GM10248 (cell line): ENCODE results near the gene ZNF691.

Experiments used
- CTCF ChIA-PET: fragments of 300-600 bp; sonication (Branson Sonifier 250); formaldehyde crosslinking; extraction: SDS; loops from one replicate; lab custom pipeline; 2021; ENCODE audit warnings: antibody characterized with exemption; lab: Yijun Ruan, JAX
- POLR2A ChIA-PET: fragments of 350-650 bp; sonication (Branson Sonifier 250); formaldehyde crosslinking; extraction: SDS; loops from one replicate; lab custom pipeline; 2020; ENCODE audit warnings: antibody characterized with exemption; lab: Yijun Ruan, JAX
- DNase-seq: peaks from one replicate; pipeline ENCODE4 v3.0.0; 2012; ENCODE audit errors: extremely low spot score
- TF ChIP-seq, protein P1 (sequence below): IDR thresholded peaks from 2 replicates; pipeline ENCODE4 v1.5.1; 2012; ENCODE audit warnings: mild to moderate bottlenecking, low read depth; ENCODE audit errors: extremely low read depth, missing control alignments, control extremely low read depth

ZNF691 gene

GRCh38 chr1:42831273-42831672, 15.1 kb upstream of the ZNF691 start:
- TF ChIP-seq, protein P1, sequence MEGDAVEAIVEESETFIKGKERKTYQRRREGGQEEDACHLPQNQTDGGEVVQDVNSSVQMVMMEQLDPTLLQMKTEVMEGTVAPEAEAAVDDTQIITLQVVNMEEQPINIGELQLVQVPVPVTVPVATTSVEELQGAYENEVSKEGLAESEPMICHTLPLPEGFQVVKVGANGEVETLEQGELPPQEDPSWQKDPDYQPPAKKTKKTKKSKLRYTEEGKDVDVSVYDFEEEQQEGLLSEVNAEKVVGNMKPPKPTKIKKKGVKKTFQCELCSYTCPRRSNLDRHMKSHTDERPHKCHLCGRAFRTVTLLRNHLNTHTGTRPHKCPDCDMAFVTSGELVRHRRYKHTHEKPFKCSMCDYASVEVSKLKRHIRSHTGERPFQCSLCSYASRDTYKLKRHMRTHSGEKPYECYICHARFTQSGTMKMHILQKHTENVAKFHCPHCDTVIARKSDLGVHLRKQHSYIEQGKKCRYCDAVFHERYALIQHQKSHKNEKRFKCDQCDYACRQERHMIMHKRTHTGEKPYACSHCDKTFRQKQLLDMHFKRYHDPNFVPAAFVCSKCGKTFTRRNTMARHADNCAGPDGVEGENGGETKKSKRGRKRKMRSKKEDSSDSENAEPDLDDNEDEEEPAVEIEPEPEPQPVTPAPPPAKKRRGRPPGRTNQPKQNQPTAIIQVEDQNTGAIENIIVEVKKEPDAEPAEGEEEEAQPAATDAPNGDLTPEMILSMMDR: no peak
- DNase-seq: no peak
- CTCF ChIA-PET: interaction anchor here (1.5 kb wide), 2 partner anchors 15 to 37 kb away, joined by 3 read pairs; partner anchors contain the start of gene ZNF691
- POLR2A ChIA-PET: no interaction called here

- DNase-seq: no peak
- TF ChIP-seq, protein P1: no peak
- ChIA-PET CTCF (interaction anchor here (1.2 to 1.5 kb wide), 3 partner anchors 13 to 39 kb away, joined by 3 read pairs; partner anchors contain the start of gene ZNF691), POLR2A (no interaction called here)
These were observed 13.7 kb upstream of the ZNF691 start for GRCh38 chr1:42832641-42833240.

GRCh38 chr1:42833981-42834380, 12.4 kb upstream of the ZNF691 start:
- no peak for DNase-seq
- ChIA-PET POLR2A (no interaction called here), CTCF (no interaction called here)
- TF ChIP-seq, protein P1: no peak

DNA sequence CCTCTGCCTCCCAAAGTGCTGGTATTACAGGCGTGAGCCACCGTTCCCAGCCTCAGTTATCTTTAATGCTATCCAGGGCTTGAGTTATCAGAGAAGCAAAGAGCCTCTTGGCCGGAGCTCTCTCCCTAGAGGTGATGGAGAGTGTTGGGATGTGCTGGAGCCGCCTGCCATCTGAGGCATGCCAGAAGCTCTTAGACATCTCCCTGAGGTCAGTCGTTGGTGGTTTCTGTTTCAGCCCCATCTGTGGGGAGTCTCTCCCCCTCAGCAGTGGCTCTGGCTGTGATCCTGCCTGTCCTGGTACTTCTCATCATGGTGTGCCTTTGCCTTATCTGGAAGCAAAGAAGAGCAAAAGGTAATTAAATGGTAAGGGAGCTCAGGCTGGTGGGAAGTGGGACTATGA, 11.6 kb upstream of the ZNF691 start:
- POLR2A ChIA-PET: no interaction called here
- CTCF ChIA-PET: interaction anchor here (1.9 kb wide), 1 partner anchor 13 kb away, joined by 4 read pairs; no protein-coding TSS in a partner anchor
- TF ChIP-seq, protein P1: no peak
- no peak for DNase-seq

DNA sequence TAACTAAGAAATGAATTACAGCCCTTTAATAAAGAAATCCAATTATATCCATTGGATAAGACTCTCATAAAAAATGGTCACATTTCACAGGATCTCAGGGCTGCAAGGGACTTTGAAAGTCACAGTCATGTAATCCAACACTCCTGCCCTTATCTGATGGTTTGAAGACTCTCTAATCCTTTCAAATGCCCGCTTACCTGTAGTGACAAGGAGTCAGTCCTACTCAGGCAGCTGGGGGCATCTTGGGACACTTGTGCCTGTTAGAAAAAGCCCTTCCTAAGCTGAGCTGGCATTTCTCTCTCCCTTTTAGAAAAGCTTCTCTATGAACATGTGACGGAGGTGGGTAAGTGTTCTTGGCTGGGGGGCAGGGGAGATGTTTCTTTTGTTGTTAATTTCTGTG, 11.0 kb upstream of the ZNF691 start:
- POLR2A ChIA-PET: no interaction called here
- DNase-seq: no peak
- TF ChIP-seq, protein P1: no peak
- CTCF ChIA-PET: interaction anchor here (0.7 to 1.9 kb wide), 5 partner anchors 13 to 109 kb away, joined by 3 to 5 read pairs (median 4); partner anchors contain the start of gene ERMAP

DNA sequence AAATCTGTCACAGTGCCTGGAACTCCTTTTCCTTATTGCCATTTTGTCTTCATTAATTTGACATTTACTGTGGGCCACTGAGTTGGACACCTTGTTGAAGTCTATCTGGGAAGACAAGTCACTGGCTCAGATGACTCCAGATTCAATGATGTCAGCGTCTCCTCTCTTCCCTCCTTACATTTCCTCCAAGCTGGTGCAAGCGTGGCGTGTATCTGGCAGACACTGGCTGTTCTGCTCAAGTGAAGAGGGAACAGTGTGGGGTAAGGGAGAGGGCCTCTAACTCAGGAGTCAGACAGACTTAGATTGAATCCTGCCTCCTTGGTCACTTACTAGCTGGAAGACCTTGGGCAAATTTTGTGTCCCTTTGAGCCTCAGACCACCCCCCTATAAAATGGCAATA, 8.7 kb upstream of the ZNF691 start:
- POLR2A ChIA-PET: no interaction called here
- CTCF ChIA-PET: interaction anchor here (0.8 to 1.9 kb wide), 5 partner anchors 9 to 236 kb away, joined by 3 to 6 read pairs (median 4); partner anchors contain the start of gene ZNF691
- TF ChIP-seq, protein P1: no peak
- DNase-seq: no peak
